HG03060 (cell line): ENCODE data around the gene ICA1L.

Experiments
- ATAC-seq: cut with Tn5 transposase; IDR thresholded peaks from one replicate; pipeline ENCODE4 v1.9.1; 2021; ENCODE audit warnings: low read depth, moderate number of reproducible peaks; ENCODE audit not compliant: unreplicated experiment

Gene ICA1L

GRCh38 chr2:202750763-202751427, 120.7 kb downstream of the ICA1L start:
- no peak for ATAC-seq

GRCh38 chr2:202749477-202749876, 122.1 kb downstream of the ICA1L start:
- no peak for ATAC-seq

- ATAC-seq = no peak
Measured at GRCh38 chr2:202743613-202744012, 128.0 kb downstream of the ICA1L start.

- ATAC-seq = no peak
Measured at GRCh38 chr2:202736826-202737225, 134.7 kb downstream of the ICA1L start.

- ATAC-seq = no peak
Measured at GRCh38 chr2:202726070-202726469, 145.5 kb downstream of the ICA1L start.

- ATAC-seq = no peak
Measured at GRCh38 chr2:202723746-202724145, 147.8 kb downstream of the ICA1L start.
